Transverse colon (tissue), 4 donors: Measurements from ENCODE around the gene LRP2. TPM values are rescaled to one million over a fixed set of nuclear protein-coding genes. Genes with fewer than 3 reads are reported as not detected.

Experiments
- DNase-seq: peaks from one replicate; pipeline ENCODE4 v3.0.0-alpha.2; 2019
- H3K27ac ChIP-seq, 4 donors: fragments of 200-600 bp; sonication (generic); 2 replicates each; pipeline ENCODE4 v1.5.1; 2016 to 2018; ENCODE audit warnings: inconsistent platforms in 4 of 4
- H3K27me3 ChIP-seq: fragments of 200-600 bp; sonication (generic); 2 replicates; pipeline ENCODE4 v1.5.1; 2017; ENCODE audit warnings: inconsistent platforms
- H3K36me3 ChIP-seq, 4 donors: fragments of 200-600 bp; sonication (generic); 2 replicates each; pipeline ENCODE4 v1.5.1; 2017 to 2019; ENCODE audit warnings: inconsistent platforms in 4 of 4
- H3K4me1 ChIP-seq, 4 donors: fragments of 200-600 bp; sonication (generic); 2 replicates each; pipeline ENCODE4 v1.5.1; 2017 to 2020; ENCODE audit warnings: inconsistent platforms in 4 of 4
- H3K4me3 ChIP-seq, 4 donors: fragments of 200-600 bp; sonication (generic); 1 replicate in 1 of 4; 2 replicates in 3 of 4; pipeline versions ENCODE4 v1.5.1 to v1.6.1; 2017 to 2019; ENCODE audit warnings: inconsistent platforms in 4 of 4
- H3K9me3 ChIP-seq, 2 donors: fragments of 200-600 bp; sonication (generic); 2 replicates each; pipeline ENCODE4 v1.5.1; 2017 to 2019; ENCODE audit warnings: inconsistent platforms in 2 of 2
- EP300 ChIP-seq: sonication (generic); formaldehyde crosslinking; IDR thresholded peaks from one replicate; pipeline ENCODE4 v1.6.1; 2017; ENCODE audit warnings: antibody characterized with exemption, low read depth
- POLR2A ChIP-seq: fragments of 450-650 bp; IDR thresholded peaks from one replicate; pipeline ENCODE4 v1.6.1; 2016; ENCODE audit warnings: antibody characterized with exemption, mild to moderate bottlenecking, moderate library complexity
- POLR2AphosphoS5 ChIP-seq, 3 donors: sonication (generic); formaldehyde crosslinking; IDR thresholded peaks; one replicate each; pipeline ENCODE4 v1.6.1; 2016; ENCODE audit warnings: antibody characterized with exemption in 3 of 3
- WGBS, 2 donors: methylation state at CpG; one replicate each; pipeline ENCODE4 v1.1.5; 2018; ENCODE audit warnings: low coverage in 1 of 2; 5-methylcytosine and 5-hydroxymethylcytosine counted together
- in situ Hi-C, 4 donors: fragments of 200-750 bp; cut with MboI; loops; one replicate each; pipeline versions ENCODE4 v1.15.0 to v1.15.1; 2017; ENCODE audit warnings: low sequenced_read_pairs in 3 of 4, low pct_ligation_motif_present in 1 of 4, low pct_unique_long_range_greater_than_20kb in 1 of 4
- intact Hi-C: fragments of 100-400 bp; cut with DNase I; formaldehyde crosslinking; loops from one replicate; pipeline ENCODE4 v1.15.1; 2023; ENCODE audit warnings: low total_unique reads
- total RNA-seq, 4 donors: library from RNA; depleted of rRNA; stranded (reverse); fragments of >200 nt; gene quantifications; one replicate each; pipeline ENCODE4 v1.1.0, GENCODE V29; 2016
- TF ChIP-seq, protein P1 (sequence below), 5 experiments: fragments of 200-600 bp in 3 of 5; fragments of 450-650 bp in 2 of 5; sonication (generic) in 3 of 5; IDR thresholded peaks; 1 replicate in 2 of 5; 2 replicates in 3 of 5; pipeline ENCODE4 v1.5.1; 2016 to 2017; ENCODE audit warnings: antibody characterized with exemption in 5 of 5, inconsistent platforms in 3 of 5, mild to moderate bottlenecking in 2 of 5, moderate library complexity in 1 of 5

LRP2 gene
- total RNA-seq, 4 donors from 2014 or later, result not detected

DNA sequence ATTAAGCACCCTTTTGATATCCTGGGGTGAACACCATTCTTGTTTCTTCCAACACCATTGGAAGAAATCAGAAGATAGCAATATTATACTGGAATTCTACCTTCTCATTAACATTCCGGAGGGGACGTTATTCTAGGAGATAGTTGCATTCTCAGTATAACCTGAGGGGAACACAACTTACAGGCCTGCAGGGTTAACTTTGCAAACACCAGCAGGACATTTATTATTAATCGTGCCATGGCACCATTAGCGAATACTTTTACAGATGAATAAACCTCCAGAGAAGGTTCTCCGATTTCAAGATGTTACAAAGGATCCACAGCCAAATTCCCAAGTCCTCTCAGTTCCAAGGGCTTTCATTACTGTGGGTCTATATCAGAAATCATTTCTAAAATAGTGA is 184.0 kb downstream of the LRP2 start:
- no peaks in the 10 kb centered on the region for H3K36me3 ChIP-seq
- H3K27ac ChIP-seq, result no peak overlapping the region
- in situ Hi-C loops (no loop called here), intact Hi-C loops (no loop called here)
- WGBS, 2 donors, result 83 to 92% methylated on average over 5 of the region's 5 CpGs
- DNase-seq, result no peak
- no peaks in the 10 kb centered on the region for H3K9me3 ChIP-seq
- H3K4me1 ChIP-seq, result no peaks in the 10 kb centered on the region
- H3K27me3 ChIP-seq, result no peaks in the 10 kb centered on the region
- no peak for TF ChIP-seq POLR2AphosphoS5 (IDR thresholded peaks at IDR 0.05)
- TF ChIP-seq, protein P1, sequence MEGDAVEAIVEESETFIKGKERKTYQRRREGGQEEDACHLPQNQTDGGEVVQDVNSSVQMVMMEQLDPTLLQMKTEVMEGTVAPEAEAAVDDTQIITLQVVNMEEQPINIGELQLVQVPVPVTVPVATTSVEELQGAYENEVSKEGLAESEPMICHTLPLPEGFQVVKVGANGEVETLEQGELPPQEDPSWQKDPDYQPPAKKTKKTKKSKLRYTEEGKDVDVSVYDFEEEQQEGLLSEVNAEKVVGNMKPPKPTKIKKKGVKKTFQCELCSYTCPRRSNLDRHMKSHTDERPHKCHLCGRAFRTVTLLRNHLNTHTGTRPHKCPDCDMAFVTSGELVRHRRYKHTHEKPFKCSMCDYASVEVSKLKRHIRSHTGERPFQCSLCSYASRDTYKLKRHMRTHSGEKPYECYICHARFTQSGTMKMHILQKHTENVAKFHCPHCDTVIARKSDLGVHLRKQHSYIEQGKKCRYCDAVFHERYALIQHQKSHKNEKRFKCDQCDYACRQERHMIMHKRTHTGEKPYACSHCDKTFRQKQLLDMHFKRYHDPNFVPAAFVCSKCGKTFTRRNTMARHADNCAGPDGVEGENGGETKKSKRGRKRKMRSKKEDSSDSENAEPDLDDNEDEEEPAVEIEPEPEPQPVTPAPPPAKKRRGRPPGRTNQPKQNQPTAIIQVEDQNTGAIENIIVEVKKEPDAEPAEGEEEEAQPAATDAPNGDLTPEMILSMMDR (IDR thresholded peaks at IDR 0.05), result no peak
- no peak for TF ChIP-seq POLR2A
- TF ChIP-seq EP300, result no peak
- no peak overlapping the region for H3K4me3 ChIP-seq

DNA sequence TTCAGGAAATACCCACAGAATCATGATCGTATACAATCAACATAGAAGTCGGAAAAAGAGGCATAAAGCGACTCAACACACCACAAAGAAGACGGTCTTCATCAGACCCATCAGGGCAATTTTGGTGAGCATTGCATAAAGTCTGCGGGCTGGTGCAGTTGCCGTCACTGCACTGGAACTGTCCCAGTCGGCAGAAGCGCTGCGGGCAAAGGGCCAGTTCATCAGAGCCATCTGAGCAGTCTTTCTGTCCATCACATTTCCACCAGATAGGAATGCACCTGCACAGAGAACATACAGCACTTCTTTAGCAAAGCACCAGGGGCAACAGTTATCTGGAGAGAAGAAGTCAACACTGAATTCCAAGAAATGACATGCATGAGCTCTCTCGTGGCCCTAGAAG is 187.2 kb downstream of the LRP2 start:
- intact Hi-C loops (no loop called here), in situ Hi-C loops (no loop called here)
- Histone ChIP-seq H3K4me1 (no peaks in the 10 kb centered on the region), H3K27me3 (no peaks in the 10 kb centered on the region), H3K36me3 (no peaks in the 10 kb centered on the region), H3K4me3 (no peak overlapping the region), H3K9me3 (no peaks in the 10 kb centered on the region), H3K27ac (no peak overlapping the region)
- no peak for DNase-seq
- TF ChIP-seq POLR2AphosphoS5 (IDR thresholded peaks at IDR 0.05) (no peak), POLR2A (no peak), EP300 (no peak)
- TF ChIP-seq, protein P1 (IDR thresholded peaks at IDR 0.05), result no peak
- WGBS, 2 donors, result 86 to 87% methylated on average over 7 to 10 of the region's 10 CpGs

DNA sequence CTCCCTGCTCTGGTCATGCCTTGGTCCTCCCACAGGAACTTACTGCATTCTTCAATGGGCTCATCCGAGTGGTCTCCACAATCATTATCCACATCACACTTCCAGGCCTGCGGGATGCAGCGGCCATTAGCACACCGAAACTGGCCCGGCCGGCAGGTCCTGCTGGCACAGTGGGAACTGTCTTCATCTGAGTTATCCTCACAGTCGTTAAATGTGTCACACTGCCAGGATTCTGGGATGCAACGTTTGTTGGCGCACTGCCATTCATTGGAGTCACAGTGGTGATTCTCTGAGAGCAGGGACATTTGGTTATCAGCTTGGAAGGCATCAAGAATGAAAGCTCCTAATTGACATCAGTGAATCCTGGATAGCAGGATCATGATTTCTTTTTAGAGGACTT is 188.5 kb downstream of the LRP2 start:
- in situ Hi-C loops, result no loop called here
- Histone ChIP-seq H3K4me1 (no peaks in the 10 kb centered on the region), H3K36me3 (no peaks in the 10 kb centered on the region), H3K27ac (no peak overlapping the region), H3K9me3 (no peaks in the 10 kb centered on the region), H3K27me3 (no peaks in the 10 kb centered on the region), H3K4me3 (no peak overlapping the region)
- TF ChIP-seq, protein P1 (IDR thresholded peaks at IDR 0.05), result no peak
- TF ChIP-seq POLR2AphosphoS5 (IDR thresholded peaks at IDR 0.05) (no peak), POLR2A (no peak), EP300 (no peak)
- intact Hi-C loops, result no loop called here
- no peak for DNase-seq
- whole genome bisulfite sequencing, 2 donors, result 78% methylated on average over 8 of the region's 9 CpGs; no CpG with 5 or more reads in 1 of the 2 donors

DNA sequence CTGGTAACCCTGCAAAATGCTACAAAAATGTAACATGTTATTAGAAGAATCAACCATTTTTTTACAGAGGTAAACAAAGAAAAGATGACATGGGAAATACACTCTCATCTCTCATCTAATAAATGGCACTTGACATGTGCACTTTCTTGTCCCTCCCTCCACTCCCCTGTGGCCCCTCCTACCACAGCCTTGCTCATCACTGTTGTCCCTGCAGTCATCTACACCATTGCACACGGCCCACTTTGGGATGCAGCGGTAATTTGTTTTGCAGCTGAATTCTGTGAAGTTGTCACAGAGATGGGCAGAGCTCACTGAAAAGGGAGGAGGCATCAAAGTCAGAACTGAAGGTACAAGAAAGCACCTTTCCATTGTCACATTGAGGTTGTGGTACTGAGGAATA is 189.4 kb downstream of the LRP2 start:
- intact Hi-C loops (no loop called here), in situ Hi-C loops (no loop called here)
- WGBS, 2 donors, result 69 to 70% methylated on average over 2 of the region's 2 CpGs
- Histone ChIP-seq H3K27me3 (no peaks in the 10 kb centered on the region), H3K4me1 (no peaks in the 10 kb centered on the region), H3K27ac (no peak overlapping the region), H3K9me3 (no peaks in the 10 kb centered on the region), H3K4me3 (no peak overlapping the region), H3K36me3 (no peaks in the 10 kb centered on the region)
- TF ChIP-seq, protein P1 (IDR thresholded peaks at IDR 0.05), result no peak
- TF ChIP-seq POLR2A (no peak), POLR2AphosphoS5 (IDR thresholded peaks at IDR 0.05) (no peak), EP300 (no peak)
- no peak for DNase-seq
